ENCODE data around the gene ZC3H7A.

The ZC3H7A gene

GRCh38 chr16:11748404-11749254, 48.4 kb downstream of the ZC3H7A start:
- H3K27me3 Mint-ChIP-seq, result no peaks in the 10 kb centered on the region
- H3K9me3 Mint-ChIP-seq, result no peaks in the 10 kb centered on the region
- peaks cover 42% of the 10 kb centered on the region for H3K36me3 Mint-ChIP-seq (ENCODE audit: insufficient read depth)
- peaks cover 2 to 7% of the 10 kb centered on the region in 2 donors for H3K4me1 Mint-ChIP-seq (ENCODE audit: low read depth in 2 of 2)
- H3K4me3 Mint-ChIP-seq, result no peak overlapping the region
- no peak for DNase-seq
- peak overlapping the region; percentile 22 to 24 for H3K27ac Mint-ChIP-seq
- no peak for ATAC-seq (replicated peaks)

DNA sequence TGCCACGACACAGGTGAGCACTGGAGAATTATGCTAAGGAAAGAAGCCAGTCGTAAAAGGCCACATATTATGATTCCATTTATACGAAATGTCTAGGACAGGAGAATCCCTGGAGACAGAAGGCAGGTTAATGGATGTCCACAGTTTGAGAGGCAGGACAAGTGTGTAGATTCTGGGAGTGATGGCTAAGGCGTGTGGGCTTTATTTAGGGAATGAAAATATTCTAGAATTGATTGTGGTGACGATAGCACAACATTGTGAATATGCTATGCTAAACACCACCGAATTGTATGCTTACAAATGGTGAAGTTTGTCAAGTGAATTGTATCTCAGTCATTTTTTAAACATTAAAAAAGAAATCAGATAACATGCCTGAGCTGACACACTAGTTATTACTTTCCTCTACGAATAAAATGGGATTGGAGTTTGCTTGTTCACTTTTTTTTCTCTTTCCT, 49.1 kb downstream of the ZC3H7A start:
- DNase-seq (no peak), ATAC-seq (replicated peaks) (no peak)
- Mint-ChIP-seq H3K9me3 (no peaks in the 10 kb centered on the region), H3K36me3 (ENCODE audit: insufficient read depth) (peaks cover 42% of the 10 kb centered on the region), H3K27me3 (no peaks in the 10 kb centered on the region), H3K4me1 (ENCODE audit: low read depth in 2 of 2) (peaks cover 5 to 10% of the 10 kb centered on the region in 2 donors), H3K27ac (peak overlapping the region; percentile 22 to 24), H3K4me3 (no peak overlapping the region)

DNA sequence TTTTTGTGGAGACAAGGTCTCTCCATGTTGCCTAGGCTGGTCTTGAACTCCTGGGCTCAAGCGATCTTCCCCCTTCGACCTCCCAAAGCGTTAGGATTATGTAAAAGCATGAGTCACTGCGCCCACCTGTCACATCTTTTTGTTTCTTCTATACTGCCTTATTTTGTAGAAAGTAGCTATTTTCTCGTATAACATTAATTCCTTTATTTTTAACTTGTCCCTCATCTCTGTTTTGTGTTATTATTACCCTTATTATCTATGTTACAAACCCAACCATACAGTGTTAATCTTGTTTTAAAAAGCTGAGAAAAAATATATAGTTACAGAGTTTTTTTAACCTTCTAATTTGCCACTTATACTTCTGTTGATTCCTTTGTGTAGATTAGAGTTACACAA, 53.0 kb downstream of the ZC3H7A start:
- DNase-seq (no peak), ATAC-seq (replicated peaks) (no peak)
- no peaks in the 10 kb centered on the region for H3K27me3 Mint-ChIP-seq
- peak overlapping the region; percentile 95 to 97 for H3K4me3 Mint-ChIP-seq
- peaks cover 30% of the 10 kb centered on the region for H3K36me3 Mint-ChIP-seq (ENCODE audit: insufficient read depth)
- no peaks in the 10 kb centered on the region for H3K9me3 Mint-ChIP-seq
- peak overlapping the region; percentile 92 to 97 for H3K27ac Mint-ChIP-seq
- H3K4me1 Mint-ChIP-seq (ENCODE audit: low read depth in 2 of 2), result peaks cover 32 to 37% of the 10 kb centered on the region in 2 donors

- Mint-ChIP-seq H3K9me3 (no peaks in the 10 kb centered on the region), H3K27me3 (no peaks in the 10 kb centered on the region), H3K4me1 (ENCODE audit: low read depth in 2 of 2) (peaks cover 37 to 43% of the 10 kb centered on the region in 2 donors), H3K36me3 (ENCODE audit: insufficient read depth) (peaks cover 30% of the 10 kb centered on the region), H3K27ac (peak overlapping the region; percentile 92 to 97), H3K4me3 (peak overlapping the region; percentile 95 to 97)
- DNase-seq, result peak; percentile 10 to 25 (median 13)
- peak; percentile 3 for ATAC-seq (replicated peaks)
These were observed 53.6 kb downstream of the ZC3H7A start for GRCh38 chr16:11743308-11744074.

GRCh38 chr16:11742536-11743307, 54.3 kb downstream of the ZC3H7A start, which contains the start of gene TXNDC11:
TSS of gene TXNDC11 (minus strand) at chr16:11742857. CDS start at chr16:11742730, 127 bp downstream.
- H3K36me3 Mint-ChIP-seq (ENCODE audit: insufficient read depth), result peaks cover 34% of the 10 kb centered on the region
- no peaks in the 10 kb centered on the region for H3K27me3 Mint-ChIP-seq
- peak within 1 kb of the TSS; percentile 95 to 97 for H3K4me3 Mint-ChIP-seq
- H3K4me1 Mint-ChIP-seq (ENCODE audit: low read depth in 2 of 2), result peaks cover 44 to 51% of the 10 kb centered on the region in 2 donors
- DNase-seq (peak; percentile 99 to 100 (median 100)), ATAC-seq (replicated peaks) (peak; percentile 88)
- H3K9me3 Mint-ChIP-seq, result no peaks in the 10 kb centered on the region
- H3K27ac Mint-ChIP-seq, result peak within 1 kb of the TSS; percentile 92 to 97

- peaks cover 46 to 57% of the 10 kb centered on the region in 2 donors for H3K4me1 Mint-ChIP-seq (ENCODE audit: low read depth in 2 of 2)
- peak overlapping the region; percentile 95 to 97 for H3K4me3 Mint-ChIP-seq
- peak overlapping the region; percentile 92 to 97 for H3K27ac Mint-ChIP-seq
- peak; percentile 32 for ATAC-seq (replicated peaks)
- H3K36me3 Mint-ChIP-seq (ENCODE audit: insufficient read depth), result peaks cover 40% of the 10 kb centered on the region
- no peaks in the 10 kb centered on the region for H3K9me3 Mint-ChIP-seq
- DNase-seq, result no peak
- no peaks in the 10 kb centered on the region for H3K27me3 Mint-ChIP-seq
These were observed 54.9 kb downstream of the ZC3H7A start for GRCh38 chr16:11742093-11742535.

DNA sequence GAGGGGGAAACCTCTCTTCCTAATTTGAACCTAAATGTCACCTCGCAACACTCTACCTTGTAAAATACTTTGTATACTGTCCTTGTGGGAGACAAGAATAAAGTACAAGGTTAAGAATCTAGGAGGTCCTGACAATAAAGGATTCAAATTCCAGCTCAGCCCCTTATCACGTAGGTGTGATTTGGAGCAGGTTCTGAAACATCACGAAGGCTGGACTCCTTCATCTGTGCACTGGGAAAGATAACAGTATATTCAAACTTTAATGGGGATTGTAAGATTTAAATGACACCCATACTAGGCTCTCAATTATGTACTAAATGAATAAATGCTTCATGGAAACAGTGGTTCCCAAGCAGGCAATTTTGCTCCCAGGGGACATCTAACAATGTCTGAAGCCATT, 56.5 kb downstream of the ZC3H7A start:
- peaks cover 55% of the 10 kb centered on the region for H3K36me3 Mint-ChIP-seq (ENCODE audit: insufficient read depth)

DNA sequence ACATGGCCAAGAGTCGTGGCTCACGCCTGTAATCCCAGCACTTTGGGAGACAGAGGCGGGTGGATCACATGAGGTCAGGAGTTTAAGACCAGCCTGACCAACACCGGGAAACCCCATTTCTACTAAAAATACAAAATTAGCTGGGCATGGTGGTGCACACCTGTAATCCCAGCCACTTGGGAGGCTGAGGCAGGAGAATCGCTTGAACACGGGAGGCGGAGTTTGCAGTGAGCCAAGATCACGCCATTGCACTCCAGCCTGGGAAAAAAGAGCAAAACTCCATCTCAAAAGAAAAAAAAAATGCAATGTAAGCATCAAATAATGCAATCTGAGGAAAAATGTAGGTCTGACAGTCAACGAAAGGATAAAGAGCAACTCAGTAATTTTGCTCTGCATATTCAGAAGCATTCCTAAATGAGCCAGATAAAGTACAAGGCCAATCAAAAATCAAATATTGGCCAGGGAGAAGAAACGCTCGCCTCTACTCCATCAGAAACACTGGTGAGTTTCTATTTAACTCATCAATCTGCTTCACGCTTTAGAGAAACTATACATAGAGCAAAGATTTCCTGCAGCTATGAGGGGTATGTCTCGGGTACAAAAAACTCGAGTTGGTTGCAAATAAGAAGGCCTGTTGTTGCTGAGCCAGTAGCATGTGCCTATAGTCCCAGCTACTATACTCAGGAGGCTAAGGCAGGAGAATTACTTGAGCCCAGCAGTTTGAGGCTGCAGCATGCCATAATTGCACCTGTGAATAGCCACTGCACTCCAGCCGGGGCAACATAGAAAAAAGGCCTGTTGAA, 58.1 kb downstream of the ZC3H7A start:
- Mint-ChIP-seq H3K9me3 (no peaks in the 10 kb centered on the region), H3K27me3 (no peaks in the 10 kb centered on the region), H3K36me3 (ENCODE audit: insufficient read depth) (peaks cover 67% of the 10 kb centered on the region), H3K4me1 (ENCODE audit: low read depth in 2 of 2) (peaks cover 50 to 69% of the 10 kb centered on the region in 2 donors), H3K27ac (peak overlapping the region in 1 of 2 donors; percentile 65), H3K4me3 (peak overlapping the region; percentile 95 to 97)
- ATAC-seq (replicated peaks) (no peak), DNase-seq (no peak)

More for the DNA sequence above, 56.5 kb downstream of the ZC3H7A start:
- ATAC-seq (replicated peaks) (no peak), DNase-seq (no peak)
- Mint-ChIP-seq H3K27me3 (no peaks in the 10 kb centered on the region), H3K27ac (peak overlapping the region; percentile 92 to 97), H3K9me3 (no peaks in the 10 kb centered on the region), H3K4me3 (peak overlapping the region; percentile 95 to 97), H3K4me1 (ENCODE audit: low read depth in 2 of 2) (peaks cover 48 to 66% of the 10 kb centered on the region in 2 donors)

- Mint-ChIP-seq H3K36me3 (ENCODE audit: insufficient read depth) (peaks cover 69% of the 10 kb centered on the region), H3K27ac (peak overlapping the region in 1 of 2 donors; percentile 65), H3K4me1 (ENCODE audit: low read depth in 2 of 2) (peaks cover 46 to 63% of the 10 kb centered on the region in 2 donors), H3K9me3 (no peaks in the 10 kb centered on the region), H3K4me3 (peak overlapping the region; percentile 95 to 97), H3K27me3 (no peaks in the 10 kb centered on the region)
- DNase-seq (no peak), ATAC-seq (replicated peaks) (no peak)
These were observed 59.3 kb downstream of the ZC3H7A start for GRCh38 chr16:11737713-11738112.

DNA sequence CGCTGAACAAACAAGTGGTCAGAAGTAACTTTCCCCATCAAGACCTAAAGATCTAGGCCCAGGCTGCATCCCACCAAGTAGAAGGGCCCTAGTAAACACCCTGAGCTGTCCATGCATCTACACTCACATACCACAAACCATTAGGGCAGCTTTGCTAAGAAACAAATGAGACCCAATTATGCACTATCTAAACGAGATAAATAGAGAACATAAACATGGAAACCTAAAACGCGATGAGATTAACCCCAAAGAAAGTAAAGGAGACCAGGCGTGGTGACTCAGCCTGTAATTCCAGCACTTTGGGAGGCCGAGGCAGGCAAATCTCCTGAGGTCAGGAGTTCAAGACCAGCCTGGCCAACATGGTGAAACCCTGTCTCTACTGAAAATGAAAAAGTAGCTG, 60.2 kb downstream of the ZC3H7A start:
- Mint-ChIP-seq H3K36me3 (ENCODE audit: insufficient read depth) (peaks cover 69% of the 10 kb centered on the region), H3K4me3 (peak overlapping the region in 1 of 2 donors; percentile 31), H3K9me3 (no peaks in the 10 kb centered on the region), H3K27ac (no peak overlapping the region), H3K27me3 (no peaks in the 10 kb centered on the region), H3K4me1 (ENCODE audit: low read depth in 2 of 2) (peaks cover 45 to 62% of the 10 kb centered on the region in 2 donors)
- DNase-seq (no peak), ATAC-seq (replicated peaks) (no peak)

DNA sequence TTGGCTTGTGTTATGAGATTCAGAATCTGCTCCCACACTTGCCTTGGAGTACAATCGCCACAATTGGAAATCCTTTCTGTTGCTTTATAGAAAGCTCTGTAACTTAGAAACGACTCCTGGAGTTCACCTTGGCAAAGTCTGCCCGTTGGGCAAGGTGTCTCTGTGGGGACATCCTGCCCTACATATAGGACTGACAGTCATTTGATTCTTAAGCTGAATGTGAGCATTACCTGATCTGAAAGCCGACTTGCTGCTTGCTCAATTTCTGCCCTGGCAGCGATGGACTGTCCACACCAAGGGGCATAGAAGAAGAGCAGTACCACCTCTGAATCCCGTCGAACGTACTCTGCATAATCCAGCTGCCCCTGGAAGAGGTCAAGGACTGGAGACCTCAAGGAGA, 61.3 kb downstream of the ZC3H7A start:
- no peaks in the 10 kb centered on the region for H3K27me3 Mint-ChIP-seq
- H3K36me3 Mint-ChIP-seq (ENCODE audit: insufficient read depth), result peaks cover 69% of the 10 kb centered on the region
- no peak for DNase-seq
- H3K9me3 Mint-ChIP-seq, result no peaks in the 10 kb centered on the region
- ATAC-seq (replicated peaks), result no peak
- H3K4me1 Mint-ChIP-seq (ENCODE audit: low read depth in 2 of 2), result peaks cover 34 to 59% of the 10 kb centered on the region in 2 donors
- no peak overlapping the region for H3K27ac Mint-ChIP-seq
- no peak overlapping the region for H3K4me3 Mint-ChIP-seq

GRCh38 chr16:11734653-11735043, 62.4 kb downstream of the ZC3H7A start:
- no peaks in the 10 kb centered on the region for H3K27me3 Mint-ChIP-seq
- no peak overlapping the region for H3K4me3 Mint-ChIP-seq
- no peaks in the 10 kb centered on the region for H3K9me3 Mint-ChIP-seq
- ATAC-seq (replicated peaks) (no peak), DNase-seq (no peak)
- peaks cover 78% of the 10 kb centered on the region for H3K36me3 Mint-ChIP-seq (ENCODE audit: insufficient read depth)
- peaks cover 29 to 53% of the 10 kb centered on the region in 2 donors for H3K4me1 Mint-ChIP-seq (ENCODE audit: low read depth in 2 of 2)
- H3K27ac Mint-ChIP-seq, result no peak overlapping the region

Measured in effector memory CD8-positive, alpha-beta T cell (primary cell).